Neural progenitor cell (in vitro differentiated cells): Measurements from ENCODE around the gene TIMELESS. TPM values are rescaled to one million over a fixed set of nuclear protein-coding genes. Genes with fewer than 3 reads are reported as not detected.
"Not testable (repeated sequence)": the region's sequence is repeated elsewhere in the genome, so short reads cannot be mapped to it uniquely, and the experiment has no call there.

ENCODE experiments used
- DNase-seq: peaks from one replicate; pipeline ENCODE4 v3.0.0-alpha.2; 2016; ENCODE audit warnings: low spot score
- H2AFZ ChIP-seq: fragments of 200-600 bp; sonication (generic); replicated peaks from 2 replicates; pipeline ENCODE4 v1.6.1; 2016; ENCODE audit warnings: antibody characterized with exemption
- H3F3A ChIP-seq: fragments of 200-600 bp; sonication (generic); 2 replicates; pipeline ENCODE4 v1.6.1; 2016; ENCODE audit warnings: antibody characterized with exemption, low read depth
- H3K27ac ChIP-seq: fragments of 200-600 bp; sonication (generic); 2 replicates; pipeline ENCODE4 v1.5.1; 2016; ENCODE audit warnings: mild to moderate bottlenecking
- H3K27me3 ChIP-seq: fragments of 200-600 bp; sonication (generic); 2 replicates; pipeline ENCODE4 v1.6.1; 2016; ENCODE audit warnings: mild to moderate bottlenecking, moderate library complexity
- H3K36me3 ChIP-seq: fragments of 200-600 bp; sonication (generic); 2 replicates; pipeline ENCODE4 v1.5.1; 2016
- H3K4me1 ChIP-seq: fragments of 200-600 bp; sonication (generic); 2 replicates; pipeline ENCODE4 v1.6.1; 2016; ENCODE audit warnings: mixed run types
- H3K4me2 ChIP-seq: fragments of 200-600 bp; sonication (generic); 2 replicates; pipeline ENCODE4 v1.6.1; 2016
- H3K4me3 ChIP-seq: fragments of 200-600 bp; sonication (generic); 2 replicates; pipeline ENCODE4 v1.5.1; 2016
- H3K79me2 ChIP-seq: fragments of 200-600 bp; sonication (generic); 2 replicates; pipeline ENCODE4 v1.6.1; 2016; ENCODE audit warnings: low read depth
- H3K9ac ChIP-seq: fragments of 200-600 bp; sonication (generic); 2 replicates; pipeline ENCODE4 v1.6.1; 2016
- H3K9me3 ChIP-seq: fragments of 200-600 bp; sonication (generic); 2 replicates; pipeline ENCODE4 v1.5.1; 2016; ENCODE audit warnings: low read depth
- H4K20me1 ChIP-seq: fragments of 200-600 bp; sonication (generic); 2 replicates; pipeline ENCODE4 v1.6.1; 2016; ENCODE audit warnings: low read depth
- H3K27ac Mint-ChIP-seq: 3 replicates; pipeline ENCODE4 v1.8.0; 2021; ENCODE audit warnings: mixed read lengths
- H3K27me3 Mint-ChIP-seq: 2 replicates; pipeline ENCODE4 v1.8.0; 2022; ENCODE audit warnings: low read depth, mild to moderate bottlenecking, inconsistent platforms, moderate library complexity, mixed read lengths; ENCODE audit not compliant: insufficient read depth
- H3K36me3 Mint-ChIP-seq: 3 replicates; pipeline ENCODE4 v1.8.0; 2021; ENCODE audit warnings: mixed read lengths
- H3K4me1 Mint-ChIP-seq: 3 replicates; pipeline ENCODE4 v1.8.0; 2021; ENCODE audit warnings: mixed read lengths
- H3K4me3 Mint-ChIP-seq: 3 replicates; pipeline ENCODE4 v1.8.0; 2021; ENCODE audit warnings: mild to moderate bottlenecking, moderate library complexity, mixed read lengths
- H3K9me3 Mint-ChIP-seq: 3 replicates; pipeline ENCODE4 v1.8.0; 2020; ENCODE audit warnings: mixed read lengths
- EZH2 ChIP-seq: fragments of 200-600 bp; sonication (generic); IDR thresholded peaks from 2 replicates; pipeline ENCODE4 v1.6.1; 2017; ENCODE audit warnings: antibody characterized with exemption, mild to moderate bottlenecking, moderate library complexity
- EZH2phosphoT487 ChIP-seq: fragments of 200-600 bp; sonication (generic); IDR thresholded peaks from 2 replicates; pipeline ENCODE4 v1.6.1; 2017; ENCODE audit warnings: antibody characterized with exemption
- total RNA-seq: library from RNA; depleted of rRNA; stranded (reverse); fragments of >200 nt; gene quantifications from 2 replicates; pipeline ENCODE4 v1.2.3, GENCODE V29; 2015; ENCODE audit warnings: low replicate concordance
- TF ChIP-seq, protein P1 (sequence below): fragments of 200-600 bp; sonication (generic); IDR thresholded peaks from 2 replicates; pipeline ENCODE4 v1.5.1; 2017; ENCODE audit warnings: antibody characterized with exemption, mild to moderate bottlenecking

TIMELESS gene
- total RNA-seq, 1 donor from 2014 or later, result 56.3 TPM

DNA sequence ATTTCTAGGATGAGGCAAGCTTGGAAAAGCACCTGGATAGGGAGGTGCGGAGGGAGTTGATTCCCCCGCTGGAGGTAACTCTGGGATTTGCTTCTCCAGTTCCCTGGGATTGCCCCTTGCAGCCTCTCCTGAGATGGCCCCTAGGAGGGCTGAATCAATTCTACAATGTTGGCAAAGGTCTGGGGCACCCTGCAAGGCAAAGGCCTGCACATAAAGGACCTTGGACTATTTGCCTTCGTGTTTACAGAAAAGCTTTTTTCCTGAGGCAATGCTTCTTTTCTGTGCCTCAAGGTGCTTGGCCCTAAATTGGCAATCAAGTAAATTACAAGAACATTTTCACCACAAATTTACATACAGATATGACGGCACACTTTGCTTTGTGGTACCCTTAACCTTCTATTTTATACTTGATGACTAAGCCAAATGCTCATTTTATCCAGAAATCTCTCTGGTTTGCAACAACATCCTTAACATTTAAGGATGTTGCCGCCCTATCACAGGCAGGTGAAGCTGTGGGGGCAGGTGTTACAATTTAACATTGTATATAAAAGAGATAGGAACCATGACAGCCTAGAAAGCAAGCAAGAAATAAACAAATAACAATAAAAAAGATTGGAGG, 40.3 kb downstream of the TIMELESS start:
- H3K27me3 Mint-ChIP-seq, result peaks cover 3% of the 10 kb centered on the region
- no peaks in the 10 kb centered on the region for H3K9me3 Mint-ChIP-seq

DNA sequence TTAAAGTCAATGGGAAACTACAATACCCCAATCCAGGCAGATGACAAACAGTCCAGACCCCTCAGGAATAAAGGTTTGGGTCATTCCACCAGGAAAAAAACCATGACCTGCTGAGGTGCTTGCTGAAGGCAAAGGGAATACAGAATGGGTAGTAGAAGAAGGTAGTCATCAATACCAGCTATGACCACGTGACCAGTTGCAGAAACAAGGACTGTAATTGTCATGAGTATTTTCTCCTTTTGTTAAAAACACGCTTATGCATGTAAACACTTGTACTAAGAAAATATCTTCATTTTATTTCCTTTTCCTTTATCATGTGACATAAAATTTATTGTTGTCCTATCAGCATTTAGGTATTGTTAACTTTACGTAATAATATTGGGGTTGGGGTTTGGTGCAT, 45.0 kb downstream of the TIMELESS start:
- not testable (repeated sequence) for H4K20me1 ChIP-seq, H3K79me2 ChIP-seq, H2AFZ ChIP-seq, H3K4me1 Mint-ChIP-seq, H3F3A ChIP-seq, H3K9me3 ChIP-seq, DNase-seq, H3K9me3 Mint-ChIP-seq, H3K27ac ChIP-seq, H3K4me2 ChIP-seq, H3K36me3 ChIP-seq, H3K4me1 ChIP-seq, H3K27me3 Mint-ChIP-seq, H3K9ac ChIP-seq, H3K4me3 Mint-ChIP-seq, H3K36me3 Mint-ChIP-seq, H3K4me3 ChIP-seq, H3K27ac Mint-ChIP-seq, H3K27me3 ChIP-seq

More for the DNA sequence above, 40.3 kb downstream of the TIMELESS start:
- H3K79me2 ChIP-seq, result no peaks in the 10 kb centered on the region
- no peak overlapping the region for H3K4me2 ChIP-seq
- TF ChIP-seq, protein P1, sequence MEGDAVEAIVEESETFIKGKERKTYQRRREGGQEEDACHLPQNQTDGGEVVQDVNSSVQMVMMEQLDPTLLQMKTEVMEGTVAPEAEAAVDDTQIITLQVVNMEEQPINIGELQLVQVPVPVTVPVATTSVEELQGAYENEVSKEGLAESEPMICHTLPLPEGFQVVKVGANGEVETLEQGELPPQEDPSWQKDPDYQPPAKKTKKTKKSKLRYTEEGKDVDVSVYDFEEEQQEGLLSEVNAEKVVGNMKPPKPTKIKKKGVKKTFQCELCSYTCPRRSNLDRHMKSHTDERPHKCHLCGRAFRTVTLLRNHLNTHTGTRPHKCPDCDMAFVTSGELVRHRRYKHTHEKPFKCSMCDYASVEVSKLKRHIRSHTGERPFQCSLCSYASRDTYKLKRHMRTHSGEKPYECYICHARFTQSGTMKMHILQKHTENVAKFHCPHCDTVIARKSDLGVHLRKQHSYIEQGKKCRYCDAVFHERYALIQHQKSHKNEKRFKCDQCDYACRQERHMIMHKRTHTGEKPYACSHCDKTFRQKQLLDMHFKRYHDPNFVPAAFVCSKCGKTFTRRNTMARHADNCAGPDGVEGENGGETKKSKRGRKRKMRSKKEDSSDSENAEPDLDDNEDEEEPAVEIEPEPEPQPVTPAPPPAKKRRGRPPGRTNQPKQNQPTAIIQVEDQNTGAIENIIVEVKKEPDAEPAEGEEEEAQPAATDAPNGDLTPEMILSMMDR, result no peak
- TF ChIP-seq EZH2 (no peak), EZH2phosphoT487 (no peak)
- H3K36me3 Mint-ChIP-seq, result peaks cover 2% of the 10 kb centered on the region
- no peak overlapping the region for H3K27ac ChIP-seq
- H3K27me3 ChIP-seq, result no peaks in the 10 kb centered on the region
- no peak overlapping the region for H3K4me3 Mint-ChIP-seq
- no peak for DNase-seq
- H3K9me3 ChIP-seq, result no peaks in the 10 kb centered on the region
- H3F3A ChIP-seq, result no peaks in the 10 kb centered on the region
- H2AFZ ChIP-seq, result no peak overlapping the region
- no peak overlapping the region for H3K27ac Mint-ChIP-seq
- H3K36me3 ChIP-seq, result no peaks in the 10 kb centered on the region
- no peaks in the 10 kb centered on the region for H3K4me1 ChIP-seq
- H3K4me3 ChIP-seq, result no peak overlapping the region
- H4K20me1 ChIP-seq, result no peaks in the 10 kb centered on the region
- peaks cover 4% of the 10 kb centered on the region for H3K4me1 Mint-ChIP-seq
- H3K9ac ChIP-seq, result no peak overlapping the region

DNA sequence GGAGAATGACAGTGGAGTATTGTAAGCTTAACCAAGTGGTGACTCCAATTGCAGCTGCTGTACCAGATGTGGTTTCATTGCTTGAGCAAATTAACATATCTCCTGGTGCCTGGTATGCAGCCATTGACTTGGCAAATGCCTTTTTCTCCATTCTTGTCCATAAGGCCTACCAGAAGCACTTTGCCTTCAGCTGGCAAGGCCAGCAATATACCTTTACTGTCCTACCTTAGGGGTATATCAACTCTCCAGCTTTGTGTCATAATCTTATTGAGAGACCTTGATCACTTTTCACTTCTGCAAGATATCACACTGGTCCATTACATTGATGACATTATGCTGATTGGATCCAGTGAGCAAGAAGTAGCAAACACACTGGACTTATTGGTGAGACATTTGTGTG, 47.6 kb downstream of the TIMELESS start:
- H2AFZ ChIP-seq, DNase-seq, H3K4me3 Mint-ChIP-seq, H3F3A ChIP-seq, H3K4me2 ChIP-seq, H3K36me3 Mint-ChIP-seq, H3K4me3 ChIP-seq, H4K20me1 ChIP-seq, H3K27ac ChIP-seq, H3K9me3 ChIP-seq, H3K79me2 ChIP-seq, H3K9ac ChIP-seq, H3K27me3 ChIP-seq, H3K4me1 Mint-ChIP-seq, H3K36me3 ChIP-seq, H3K4me1 ChIP-seq, H3K27ac Mint-ChIP-seq: not testable (repeated sequence)
- Mint-ChIP-seq H3K27me3 (peaks cover 12% of the 10 kb centered on the region), H3K9me3 (peaks cover 14% of the 10 kb centered on the region)

DNA sequence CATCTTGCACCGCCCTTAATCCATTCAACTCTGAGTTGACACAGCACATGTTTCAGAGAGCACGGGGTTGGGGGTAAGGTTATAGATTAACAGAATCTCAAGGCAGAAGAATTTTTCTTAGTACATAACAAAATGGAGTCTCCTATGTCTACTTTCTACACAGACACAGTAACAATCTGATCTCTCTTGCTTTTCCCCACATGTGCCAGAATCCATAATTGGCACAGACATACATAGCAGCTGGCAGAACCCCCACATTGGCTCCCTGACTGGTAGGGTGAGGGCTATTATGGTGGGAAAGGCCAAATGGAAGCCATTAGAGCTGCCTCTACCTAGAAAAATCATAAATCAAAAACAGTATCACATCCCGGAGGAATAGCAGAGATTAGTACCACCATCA, 48.1 kb downstream of the TIMELESS start:
- H3K4me3 Mint-ChIP-seq, H3K27ac Mint-ChIP-seq, H4K20me1 ChIP-seq, H3K27ac ChIP-seq, H3K4me1 Mint-ChIP-seq, H3K79me2 ChIP-seq, H3K9me3 ChIP-seq, H3K4me1 ChIP-seq, H3K36me3 ChIP-seq, H3F3A ChIP-seq, H3K9ac ChIP-seq, H3K4me2 ChIP-seq, H3K27me3 ChIP-seq, H3K4me3 ChIP-seq, DNase-seq, H2AFZ ChIP-seq, H3K36me3 Mint-ChIP-seq: not testable (repeated sequence)
- Mint-ChIP-seq H3K9me3 (peaks cover 14% of the 10 kb centered on the region), H3K27me3 (peaks cover 12% of the 10 kb centered on the region)

DNA sequence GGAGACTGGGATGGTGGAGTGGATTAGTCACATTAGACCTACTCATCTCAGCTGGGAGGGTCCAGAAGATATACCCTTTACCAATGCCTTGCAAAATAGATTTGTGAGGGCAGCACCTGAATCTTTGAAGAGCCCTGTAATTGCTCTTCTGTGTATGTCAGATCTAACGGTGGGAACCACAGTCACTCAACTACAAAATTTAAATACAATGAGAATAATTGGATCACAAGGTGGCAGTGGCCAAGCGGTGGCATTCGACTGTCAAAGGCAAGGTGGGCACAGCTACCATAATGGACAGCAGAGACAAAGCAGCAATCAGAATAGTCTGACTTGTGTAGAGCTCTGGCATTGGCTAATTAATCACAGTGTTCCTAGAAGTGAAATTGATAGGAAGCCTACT, 49.8 kb downstream of the TIMELESS start:
- not testable (repeated sequence) for H3F3A ChIP-seq, H3K27me3 ChIP-seq, H3K4me2 ChIP-seq, H3K4me1 ChIP-seq, H3K9ac ChIP-seq, DNase-seq, H3K4me3 ChIP-seq, H3K4me1 Mint-ChIP-seq, H3K4me3 Mint-ChIP-seq, H3K36me3 Mint-ChIP-seq, H2AFZ ChIP-seq, H4K20me1 ChIP-seq, H3K27ac ChIP-seq, H3K36me3 ChIP-seq, H3K9me3 ChIP-seq, H3K79me2 ChIP-seq, H3K27ac Mint-ChIP-seq
- peaks cover 14% of the 10 kb centered on the region for H3K9me3 Mint-ChIP-seq
- H3K27me3 Mint-ChIP-seq, result peaks cover 14% of the 10 kb centered on the region
